AG09309 (cell line): ENCODE results near the gene RPLP2.

ENCODE experiments used
- DNase-seq: peaks from one replicate; pipeline ENCODE4 v3.0.0-alpha.2; 2010; ENCODE audit warnings: low read depth
- H3K4me3 ChIP-seq: 2 replicates; pipeline ENCODE4 v1.5.1; 2011; ENCODE audit warnings: mild to moderate bottlenecking, low read depth, low read length, moderate library complexity; ENCODE audit not compliant: control insufficient read depth
- CTCF ChIP-seq: IDR thresholded peaks from 2 replicates; pipeline ENCODE4 v1.5.1; 2011; ENCODE audit warnings: mild to moderate bottlenecking, low read depth, low read length, inconsistent platforms; ENCODE audit not compliant: insufficient read depth, control insufficient read depth; ENCODE audit errors: missing control alignments

The RPLP2 gene

GRCh38 chr11:779955-780532 is 29.7 kb upstream of the RPLP2 start:
- H3K4me3 ChIP-seq, result no peak overlapping the region
- no peak for TF ChIP-seq CTCF
- no peak for DNase-seq

GRCh38 chr11:782264-783174 is 27.2 kb upstream of the RPLP2 start:
- no peak for DNase-seq
- TF ChIP-seq CTCF, result no peak
- no peak overlapping the region for H3K4me3 ChIP-seq

GRCh38 chr11:783581-784015 is 26.2 kb upstream of the RPLP2 start:
- H3K4me3 ChIP-seq, result no peak overlapping the region
- DNase-seq, result peak; percentile 85
- peak; percentile 92 for TF ChIP-seq CTCF

- DNase-seq, result no peak
- H3K4me3 ChIP-seq, result no peak overlapping the region
- TF ChIP-seq CTCF, result no peak
Measured at GRCh38 chr11:786235-787083, 23.3 kb upstream of the RPLP2 start.

- no peak for DNase-seq
- no peak overlapping the region for H3K4me3 ChIP-seq
- no peak for TF ChIP-seq CTCF
Measured at GRCh38 chr11:787084-787675, 22.6 kb upstream of the RPLP2 start.

- H3K4me3 ChIP-seq, result no peak overlapping the region
- TF ChIP-seq CTCF, result no peak
- no peak for DNase-seq
Measured at GRCh38 chr11:788009-788640, 21.6 kb upstream of the RPLP2 start.
